Activated CD4-positive, alpha-beta T cell treated with anti-CD3 and anti-CD28 coated beads, Interleukin-2, amount 50 U/mL, for 24 hours (primary cell): ENCODE results near the gene ABR.
"Not testable (repeated sequence)": the region's sequence is repeated elsewhere in the genome, so short reads cannot be mapped to it uniquely, and the experiment has no call there.

ENCODE experiments used
- DNase-seq, 2 donors: peaks; one replicate each; pipeline ENCODE4 v3.0.0-alpha.2; 2020; ENCODE audit warnings: low read depth in 1 of 2, low spot score in 1 of 2

ABR gene

GRCh38 chr17:1050246-1050995, 129.4 kb downstream of the ABR start:
- DNase-seq = no peak

GRCh38 chr17:1049446-1050225, 130.1 kb downstream of the ABR start:
- DNase-seq = no peak

- not testable (repeated sequence) for DNase-seq
Observed at GRCh38 chr17:1048516-1049115, 131.2 kb downstream of the ABR start.

- DNase-seq = no peak
Observed at GRCh38 chr17:1047879-1048470, 131.8 kb downstream of the ABR start.

- no peak for DNase-seq
Observed at GRCh38 chr17:1047177-1047878, 132.5 kb downstream of the ABR start.

GRCh38 chr17:1045456-1045855, 134.3 kb downstream of the ABR start:
- DNase-seq = no peak

- not testable (repeated sequence) for DNase-seq
Observed at GRCh38 chr17:1044387-1045009, 135.3 kb downstream of the ABR start.

GRCh38 chr17:1043601-1044251, 136.1 kb downstream of the ABR start:
- DNase-seq = no peak

GRCh38 chr17:1042486-1042885, 137.3 kb downstream of the ABR start:
- no peak for DNase-seq

GRCh38 chr17:1041746-1042145, 138.0 kb downstream of the ABR start:
- DNase-seq = no peak

GRCh38 chr17:1040216-1040600, 139.6 kb downstream of the ABR start:
- DNase-seq = no peak

GRCh38 chr17:1039511-1040215, 140.1 kb downstream of the ABR start:
- DNase-seq = no peak

GRCh38 chr17:1039123-1039507, 140.7 kb downstream of the ABR start:
- no peak for DNase-seq

- no peak for DNase-seq
Observed at GRCh38 chr17:1038459-1039122, 141.2 kb downstream of the ABR start.

- DNase-seq = no peak
Observed at GRCh38 chr17:1037238-1037879, 142.4 kb downstream of the ABR start.

- DNase-seq = no peak
Observed at GRCh38 chr17:1036845-1037237, 142.9 kb downstream of the ABR start.

- no peak for DNase-seq
Observed at GRCh38 chr17:1036171-1036844, 143.5 kb downstream of the ABR start.

GRCh38 chr17:1035546-1036170, 144.1 kb downstream of the ABR start:
- DNase-seq = no peak
